GM21529 (cell line): Measurements from ENCODE around the gene EXTL2.
A peak's percentile ranks its signal among the peaks of the same experiment; 100 is the strongest.
"Not testable (repeated sequence)": the region's sequence is repeated elsewhere in the genome, so short reads cannot be mapped to it uniquely, and the experiment has no call there.

ENCODE experiments used
- ATAC-seq: cut with Tn5 transposase; IDR thresholded peaks from one replicate; pipeline ENCODE4 v1.9.1; 2021; ENCODE audit not compliant: unreplicated experiment

The EXTL2 gene, protein sequence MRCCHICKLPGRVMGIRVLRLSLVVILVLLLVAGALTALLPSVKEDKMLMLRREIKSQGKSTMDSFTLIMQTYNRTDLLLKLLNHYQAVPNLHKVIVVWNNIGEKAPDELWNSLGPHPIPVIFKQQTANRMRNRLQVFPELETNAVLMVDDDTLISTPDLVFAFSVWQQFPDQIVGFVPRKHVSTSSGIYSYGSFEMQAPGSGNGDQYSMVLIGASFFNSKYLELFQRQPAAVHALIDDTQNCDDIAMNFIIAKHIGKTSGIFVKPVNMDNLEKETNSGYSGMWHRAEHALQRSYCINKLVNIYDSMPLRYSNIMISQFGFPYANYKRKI

GRCh38 chr1:100894603-100895539 is at the start of gene EXTL2:
EXTL2 (minus strand) TSS chr1:100894842; CDS start chr1:100888757, 6,085 bp downstream.
- peak; percentile 49 for ATAC-seq

- no peak for ATAC-seq
Measured at GRCh38 chr1:100943533-100943932, 48.9 kb upstream of the EXTL2 start.

DNA sequence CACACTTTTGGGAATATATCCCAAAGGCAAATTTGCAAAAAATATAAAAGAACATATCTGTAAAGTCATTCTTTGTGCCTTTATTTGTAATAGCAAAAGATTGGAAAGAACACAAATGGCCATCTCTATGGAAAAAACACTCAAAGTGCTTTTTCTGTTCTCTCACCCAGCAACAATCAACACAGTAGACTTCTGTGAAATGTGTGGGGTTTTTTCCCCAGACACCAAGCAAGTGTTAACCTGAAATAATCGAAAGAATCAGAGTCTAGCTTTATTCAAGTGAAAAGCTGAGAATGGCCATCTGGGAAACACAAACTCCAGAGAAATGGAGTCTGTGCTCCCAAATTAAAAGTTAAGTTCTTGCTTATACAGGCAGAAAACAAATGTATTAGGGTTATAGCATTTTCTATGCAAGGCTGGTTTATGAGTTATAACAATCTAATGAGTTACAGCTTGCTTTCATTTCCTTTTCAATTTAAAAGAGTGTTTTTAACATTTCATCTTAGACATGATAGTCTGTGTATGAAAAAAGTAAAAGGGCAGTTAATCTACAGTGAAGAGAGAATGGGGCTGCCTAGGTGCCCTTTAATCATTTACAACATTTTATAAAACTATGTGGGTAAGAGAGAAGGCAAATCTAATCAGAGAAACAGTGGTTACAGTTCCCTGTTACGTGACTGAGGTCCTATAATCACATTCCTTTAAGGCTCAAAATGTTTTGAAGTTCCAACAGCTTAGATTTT is 47.8 kb upstream of the EXTL2 start:
- no peak for ATAC-seq

GRCh38 chr1:100941580-100942216 is 47.1 kb upstream of the EXTL2 start:
- no peak for ATAC-seq

DNA sequence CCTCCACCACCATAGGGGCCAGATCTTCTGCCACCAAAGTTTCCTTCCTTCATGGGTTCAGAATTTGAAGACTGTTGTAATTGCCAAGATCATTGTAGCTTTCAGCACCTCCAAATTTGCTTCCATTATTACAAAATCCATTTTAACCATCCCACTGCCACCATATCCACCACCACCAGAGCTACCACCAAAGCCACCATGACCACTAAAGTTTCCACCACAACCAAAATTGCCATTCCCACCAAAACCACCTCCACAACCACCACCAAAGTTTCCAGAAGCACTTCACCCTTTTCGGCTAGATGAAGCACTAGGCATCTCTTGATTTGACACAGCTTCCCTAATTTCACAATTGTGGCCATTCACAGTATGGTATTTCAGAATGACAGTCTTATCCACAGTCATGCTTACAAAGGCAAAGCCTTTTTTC is 46.5 kb upstream of the EXTL2 start:
- ATAC-seq: no peak

DNA sequence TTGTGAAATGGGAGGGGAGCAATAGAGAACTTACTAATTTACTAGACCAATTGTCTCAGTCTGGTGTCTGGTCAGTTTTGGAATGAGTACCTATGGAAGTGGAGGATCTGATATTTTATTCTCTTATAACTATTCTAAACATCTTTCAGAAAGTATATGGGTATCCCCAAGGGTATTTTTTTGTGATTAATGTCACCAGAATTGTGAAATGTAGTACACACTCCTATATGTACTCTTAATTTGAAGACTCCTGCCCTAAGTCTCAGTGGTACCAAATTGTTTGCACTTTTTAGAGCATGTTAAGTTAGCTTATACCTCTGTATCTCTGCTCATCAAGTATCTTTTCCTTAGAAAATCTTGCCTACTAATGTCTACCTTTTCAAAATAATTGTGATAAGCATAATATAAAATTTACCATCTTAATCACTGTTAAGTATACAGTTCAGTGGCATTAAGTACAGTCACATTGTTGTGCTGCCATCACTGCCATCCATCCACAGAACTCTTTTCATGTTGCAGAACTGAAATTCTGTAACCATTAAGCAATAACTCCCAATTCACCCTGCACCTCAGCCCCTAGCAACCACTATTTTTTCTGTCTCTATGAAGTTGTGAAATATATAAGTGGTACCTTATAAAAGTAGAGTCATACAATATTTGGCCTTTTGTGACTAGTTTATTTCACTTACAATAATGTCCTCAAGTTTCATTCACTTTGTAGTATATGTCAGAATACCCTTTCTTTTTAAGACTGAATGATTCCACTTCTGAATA is 41.7 kb upstream of the EXTL2 start:
- no peak for ATAC-seq

GRCh38 chr1:100933555-100933954 is 38.9 kb upstream of the EXTL2 start:
- not testable (repeated sequence) for ATAC-seq

DNA sequence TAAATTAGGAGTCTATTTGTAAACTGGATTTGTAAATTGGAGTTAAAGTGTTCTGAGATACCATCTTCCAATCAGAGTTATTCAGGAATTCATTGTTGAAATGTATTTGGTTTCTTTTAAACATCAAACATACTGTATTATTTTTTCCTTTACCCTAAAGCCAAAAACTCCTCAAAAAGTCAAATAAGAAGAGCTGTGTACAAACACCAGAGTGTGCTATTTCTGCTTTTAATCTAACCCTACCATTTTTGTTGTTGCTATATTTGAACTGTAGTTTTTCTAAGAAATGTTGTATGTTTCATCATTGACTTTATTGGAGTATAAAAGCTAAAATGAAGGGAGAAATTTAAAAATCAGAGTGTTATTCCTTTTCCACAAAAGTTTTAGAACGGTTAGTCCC is 37.1 kb upstream of the EXTL2 start:
- no peak for ATAC-seq

DNA sequence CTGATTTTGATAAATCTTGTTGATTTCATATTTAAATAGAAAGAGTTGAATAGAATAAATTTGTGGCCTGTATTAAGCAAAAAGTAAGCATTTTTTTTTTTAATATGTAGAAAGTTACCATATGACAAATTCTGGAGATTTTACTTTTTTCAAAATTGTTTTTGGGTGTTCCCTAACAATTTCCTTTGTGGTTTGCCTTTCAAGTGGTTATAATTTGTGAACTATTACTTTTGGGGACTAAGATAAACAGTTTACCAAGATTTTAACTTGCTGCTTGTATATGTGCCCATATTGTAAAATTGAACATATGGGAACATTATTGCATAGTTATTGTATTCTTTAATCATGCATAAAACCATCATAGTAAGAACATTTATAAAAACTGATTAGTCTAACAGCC is 35.9 kb upstream of the EXTL2 start:
- ATAC-seq: no peak

GRCh38 chr1:100928128-100928527 is 33.5 kb upstream of the EXTL2 start:
- ATAC-seq: no peak

GRCh38 chr1:100927276-100927675 is 32.6 kb upstream of the EXTL2 start:
- peak; percentile 49 for ATAC-seq

DNA sequence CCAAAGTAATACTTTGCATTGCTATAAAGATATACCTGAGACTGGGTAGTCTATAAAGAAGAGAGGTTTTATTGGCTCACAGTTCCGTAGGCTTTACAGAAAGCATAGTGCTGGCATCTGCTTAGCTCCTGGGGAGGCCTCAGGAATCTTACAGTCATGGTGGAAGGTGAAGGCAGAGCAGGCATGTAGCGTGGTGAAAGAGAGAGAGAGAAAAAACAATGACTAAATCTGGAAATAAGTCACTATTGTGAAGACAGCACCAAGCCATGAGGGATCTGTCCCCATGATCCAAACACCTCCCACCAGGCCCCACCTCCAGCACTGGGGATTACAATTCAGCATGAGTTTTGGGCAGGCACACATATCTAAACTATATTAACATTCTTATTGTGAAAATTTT is 31.6 kb upstream of the EXTL2 start:
- no peak for ATAC-seq

GRCh38 chr1:100924991-100925390 is 30.3 kb upstream of the EXTL2 start:
- ATAC-seq: no peak

DNA sequence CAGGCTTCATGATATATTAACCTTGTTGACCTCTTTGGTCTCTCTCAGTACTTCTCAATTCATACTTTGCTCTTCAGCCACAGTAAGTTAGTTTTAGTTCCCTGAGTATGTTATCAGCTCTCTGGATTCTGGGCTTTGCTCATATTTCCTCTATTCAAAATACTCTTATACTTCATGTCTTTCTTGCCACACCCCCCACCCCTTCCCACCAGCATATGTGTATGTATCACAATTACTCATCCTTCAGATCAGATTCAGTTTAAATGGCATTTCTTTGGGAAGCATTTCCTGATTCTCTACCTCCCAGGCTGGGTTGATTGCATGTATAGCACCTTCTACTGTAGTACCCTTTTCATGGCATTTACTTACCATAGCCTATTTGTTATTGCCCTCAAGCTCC is 29.6 kb upstream of the EXTL2 start:
- ATAC-seq: no peak

GRCh38 chr1:100921110-100921706 is 26.6 kb upstream of the EXTL2 start:
- no peak for ATAC-seq

- no peak for ATAC-seq
Measured at GRCh38 chr1:100912019-100912418, 17.4 kb upstream of the EXTL2 start.

GRCh38 chr1:100909018-100909417 is 14.4 kb upstream of the EXTL2 start:
- ATAC-seq: no peak

- no peak for ATAC-seq
Measured at GRCh38 chr1:100907887-100908286, 13.2 kb upstream of the EXTL2 start.

DNA sequence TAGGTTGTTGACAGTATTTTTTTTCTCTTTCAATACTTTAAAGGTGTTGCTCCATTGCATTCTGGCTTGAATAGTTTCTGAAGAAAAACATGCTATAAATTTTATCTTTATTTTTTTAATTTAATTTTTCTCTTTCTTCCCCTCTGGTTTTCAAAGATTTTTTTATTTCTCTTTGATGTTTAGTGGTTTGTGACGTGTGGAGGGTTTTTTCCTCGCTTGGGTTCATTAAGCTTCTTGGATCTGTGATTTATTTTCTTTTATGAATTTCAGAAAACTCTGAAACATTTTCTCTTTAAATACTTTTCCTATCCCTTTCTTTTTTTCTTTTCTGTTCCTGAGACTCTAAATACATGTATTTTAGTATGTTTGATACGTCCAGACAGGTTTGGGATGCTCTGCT is 10.5 kb upstream of the EXTL2 start:
- no peak for ATAC-seq

GRCh38 chr1:100904528-100904927 is 9.9 kb upstream of the EXTL2 start:
- no peak for ATAC-seq
